HEK293T (cell line): ENCODE measurements around the gene KLK10.

ENCODE experiments used
- BHLHE40 ChIP-seq: fragments of 450-650 bp; IDR thresholded peaks from 2 replicates; pipeline ENCODE4 v1.6.1; 2016; ENCODE audit warnings: mild to moderate bottlenecking, moderate library complexity, borderline replicate concordance
- ELF4 ChIP-seq: fragments of 450-650 bp; IDR thresholded peaks from 2 replicates; pipeline ENCODE4 v1.6.1; 2017; ENCODE audit warnings: antibody characterized with exemption
- FOXK2 ChIP-seq: fragments of 450-650 bp; IDR thresholded peaks from 2 replicates; pipeline ENCODE4 v1.6.1; 2016; ENCODE audit warnings: mild to moderate bottlenecking
- NFRKB ChIP-seq: fragments of 450-650 bp; IDR thresholded peaks from 2 replicates; pipeline ENCODE4 v1.6.1; 2016; ENCODE audit warnings: mild to moderate bottlenecking, moderate library complexity
- PKNOX1 ChIP-seq: fragments of 450-650 bp; IDR thresholded peaks from 2 replicates; pipeline ENCODE4 v1.6.1; 2016
- SP1 ChIP-seq: fragments of 450-650 bp; IDR thresholded peaks from 2 replicates; pipeline ENCODE4 v1.6.1; 2017
- SUZ12 ChIP-seq: fragments of 450-650 bp; IDR thresholded peaks from 2 replicates; pipeline ENCODE4 v1.6.1; 2016; ENCODE audit warnings: mild to moderate bottlenecking
- ZNF384 ChIP-seq: fragments of 450-650 bp; IDR thresholded peaks from 2 replicates; pipeline ENCODE4 v1.6.1; 2016

GRCh38 chr19:50998061-50998460, 21.4 kb downstream of the KLK10 start:
- TF ChIP-seq SP1 (no peak), NFRKB (no peak), SUZ12 (no peak), PKNOX1 (no peak), BHLHE40 (no peak), ZNF384 (no peak), ELF4 (no peak), FOXK2 (no peak)
